GM18508 (cell line): Measurements from ENCODE around the gene FAXDC2.
"Not testable (repeated sequence)": the region's sequence is repeated elsewhere in the genome, so short reads cannot be mapped to it uniquely, and the experiment has no call there.

Source experiments
- ATAC-seq: cut with Tn5 transposase; IDR thresholded peaks from one replicate; pipeline ENCODE4 v1.9.1; 2021; ENCODE audit warnings: moderate number of reproducible peaks; ENCODE audit not compliant: insufficient read depth, unreplicated experiment

The FAXDC2 gene

DNA sequence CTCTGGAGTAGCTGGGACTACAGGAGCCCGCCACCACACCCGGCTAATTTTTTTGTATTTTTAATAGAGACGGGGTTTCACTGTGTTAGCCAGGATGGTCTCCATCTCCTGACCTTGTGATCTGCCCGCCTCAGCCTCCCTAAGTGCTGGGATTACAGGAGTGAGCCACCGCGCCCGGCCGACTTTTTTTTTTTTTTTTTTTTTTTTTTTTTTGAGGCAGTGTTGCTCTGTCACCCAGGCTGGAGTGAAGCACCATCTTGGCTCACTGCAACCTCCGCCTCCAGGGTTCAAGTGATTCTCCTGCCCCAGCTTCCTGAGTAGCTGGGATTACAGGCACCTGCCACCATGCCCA lies 14.7 kb downstream of the FAXDC2 start:
- not testable (repeated sequence) for ATAC-seq

DNA sequence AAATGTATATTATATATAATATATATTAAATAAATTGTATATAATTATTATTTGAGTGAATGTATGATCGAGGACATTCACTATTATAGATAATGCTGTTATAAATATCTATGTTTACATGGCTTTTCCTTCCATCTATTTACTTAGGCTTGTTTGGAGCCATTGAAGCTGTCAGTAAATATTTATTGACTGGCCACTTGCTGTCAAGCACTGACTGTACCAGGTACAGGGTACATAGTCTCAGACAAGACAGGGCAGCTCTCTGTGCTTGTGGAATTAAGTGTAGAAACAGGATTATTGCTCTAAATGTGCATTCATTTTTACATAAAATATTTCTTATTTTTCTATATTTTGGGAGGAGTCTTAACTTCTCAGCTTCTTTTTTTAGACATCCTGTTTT lies 16.4 kb downstream of the FAXDC2 start:
- ATAC-seq, result no peak

DNA sequence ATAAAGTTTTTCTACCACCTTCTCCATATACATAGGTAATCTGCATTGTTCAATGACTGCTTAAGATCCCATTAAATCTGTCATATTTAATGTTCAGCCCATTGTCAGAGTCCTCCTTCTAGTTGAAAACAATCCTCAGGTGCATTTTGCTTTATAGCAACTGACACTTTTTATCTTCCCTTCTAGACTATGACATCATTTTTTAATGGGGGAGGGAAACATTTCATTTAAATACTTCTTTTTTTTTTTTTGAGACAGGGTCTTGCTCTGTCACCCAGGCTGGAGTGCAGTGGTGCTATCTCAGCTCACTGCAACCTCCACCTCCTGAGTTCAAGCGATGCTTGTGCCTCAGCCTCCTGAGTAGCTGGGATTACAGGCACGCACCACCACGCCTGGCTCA lies 17.6 kb downstream of the FAXDC2 start:
- ATAC-seq, result not testable (repeated sequence)

DNA sequence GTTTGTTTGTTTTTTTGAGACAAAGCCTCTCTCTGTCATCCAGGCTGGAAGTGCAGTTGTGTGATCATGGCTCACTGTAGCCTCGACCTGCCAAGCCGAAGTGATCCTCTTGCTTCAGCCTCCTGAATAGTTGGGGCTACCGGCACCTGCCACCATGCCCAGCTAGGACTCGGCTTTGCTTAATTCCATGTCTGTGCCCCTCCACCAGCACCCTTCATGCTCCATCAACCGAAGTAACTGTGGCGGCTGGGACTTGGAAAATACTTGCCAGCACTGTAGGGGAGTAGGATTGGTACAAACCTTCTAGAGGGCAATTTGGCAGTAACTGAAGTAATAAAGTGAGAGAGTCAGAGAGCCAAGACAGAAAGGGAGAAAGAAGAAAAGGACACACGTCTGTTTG lies 19.0 kb downstream of the FAXDC2 start:
- ATAC-seq, result no peak

DNA sequence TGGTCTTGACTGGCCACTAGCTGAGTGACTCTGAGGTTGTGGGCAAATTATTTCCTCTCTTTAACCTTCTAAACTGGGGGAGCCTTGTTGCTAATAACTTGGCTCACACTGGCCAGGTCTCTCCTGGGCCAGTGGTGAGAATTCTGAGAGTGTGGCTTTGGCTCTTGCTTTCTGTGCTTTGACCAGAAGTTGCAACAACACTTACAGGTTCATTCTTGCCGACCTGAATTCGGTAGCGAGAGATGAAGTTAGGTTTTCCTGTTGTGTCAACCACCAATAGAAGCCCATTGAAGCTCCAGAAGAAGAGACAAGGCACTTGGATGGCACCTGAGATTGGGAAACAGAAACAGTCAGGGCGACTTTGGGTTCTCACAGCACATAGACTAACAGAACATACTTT lies 19.8 kb downstream of the FAXDC2 start:
- no peak for ATAC-seq

DNA sequence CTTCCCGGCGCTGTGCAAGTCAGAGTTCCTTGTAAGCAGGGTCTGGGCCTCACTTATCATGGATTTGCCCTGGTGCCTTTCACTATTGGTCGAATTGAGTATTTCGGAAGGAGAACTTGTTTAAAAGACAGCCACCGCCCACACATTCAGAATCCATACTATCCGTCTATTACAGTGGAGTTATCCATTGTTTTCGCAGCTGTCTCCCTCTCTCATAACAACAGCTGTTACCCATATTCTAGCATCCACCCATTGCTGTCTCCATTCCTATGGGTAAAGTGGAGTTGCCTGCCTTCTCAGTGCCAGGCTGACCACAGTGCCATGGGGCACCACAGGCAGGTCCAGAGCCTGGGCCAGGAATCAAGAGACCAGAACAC lies 20.2 kb downstream of the FAXDC2 start:
- ATAC-seq, result no peak

DNA sequence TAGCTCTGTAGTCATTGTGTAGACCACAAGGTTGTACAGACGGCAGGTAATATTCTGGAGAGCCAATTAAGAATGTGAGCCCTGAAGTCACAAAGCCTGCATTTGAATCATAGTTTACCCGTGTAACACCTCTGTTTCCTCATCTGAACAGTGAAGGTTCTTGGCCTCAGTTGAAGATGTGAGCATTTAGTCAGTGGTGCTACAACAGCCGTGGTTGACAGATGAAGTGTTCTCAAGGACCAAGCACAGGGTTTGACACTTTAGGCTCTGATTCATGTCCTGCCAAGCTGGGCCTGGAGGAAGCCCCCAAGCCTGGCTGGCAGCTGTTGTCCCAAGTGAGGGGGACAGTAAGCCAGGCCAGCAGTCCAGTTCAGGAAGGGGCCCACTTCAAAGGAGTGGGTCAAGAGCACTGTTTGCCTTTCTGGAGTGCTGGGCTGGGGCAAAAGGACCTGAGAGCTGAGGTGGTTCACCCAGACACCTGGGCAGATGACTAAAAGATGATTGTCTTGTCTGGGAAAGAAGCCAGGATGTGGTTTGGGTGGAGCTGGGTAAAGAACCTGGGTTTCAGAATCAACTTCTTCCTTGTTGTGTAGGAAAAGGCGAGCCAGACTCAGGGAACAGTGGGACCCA lies 20.7 kb downstream of the FAXDC2 start:
- no peak for ATAC-seq

DNA sequence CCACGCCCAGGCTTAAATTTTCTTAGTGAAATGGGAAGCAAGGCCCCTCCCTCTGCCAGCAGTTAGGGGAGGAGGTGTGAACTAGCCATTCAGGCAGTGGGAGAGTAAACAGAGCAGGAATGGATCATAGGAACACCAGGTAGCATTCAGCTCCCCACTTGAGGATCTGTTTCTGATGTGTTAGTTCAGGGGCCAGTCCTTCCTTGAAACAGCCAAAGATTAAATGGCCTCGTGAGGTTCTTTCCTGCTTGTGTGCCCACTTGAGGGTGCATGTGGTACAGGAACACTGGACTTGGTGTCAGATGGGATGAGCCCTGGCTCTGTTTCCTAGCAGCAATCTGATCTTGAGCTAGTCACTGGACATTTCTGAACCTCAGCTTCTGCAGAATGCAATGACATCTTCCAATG lies 21.2 kb downstream of the FAXDC2 start:
- no peak for ATAC-seq

DNA sequence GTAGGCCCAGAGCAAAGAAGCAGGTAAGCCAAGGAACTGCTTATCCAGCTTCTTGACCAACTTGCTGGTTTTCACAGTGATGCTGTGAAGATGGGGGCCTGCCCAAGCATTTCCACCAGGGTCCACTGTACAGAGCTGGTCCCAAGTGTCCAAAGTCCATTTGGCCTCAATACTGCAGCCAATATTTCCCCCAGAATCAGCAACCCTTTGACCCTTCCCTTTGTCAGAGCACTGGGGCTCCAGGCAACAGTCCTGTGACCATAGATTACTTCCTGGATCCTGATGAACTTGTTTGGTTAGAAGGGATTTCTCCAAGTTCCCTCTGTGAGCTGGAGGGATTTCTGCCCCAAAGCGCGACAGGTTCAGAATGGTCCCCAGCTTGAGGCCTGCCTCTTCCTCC lies 26.3 kb downstream of the FAXDC2 start:
- no peak for ATAC-seq

DNA sequence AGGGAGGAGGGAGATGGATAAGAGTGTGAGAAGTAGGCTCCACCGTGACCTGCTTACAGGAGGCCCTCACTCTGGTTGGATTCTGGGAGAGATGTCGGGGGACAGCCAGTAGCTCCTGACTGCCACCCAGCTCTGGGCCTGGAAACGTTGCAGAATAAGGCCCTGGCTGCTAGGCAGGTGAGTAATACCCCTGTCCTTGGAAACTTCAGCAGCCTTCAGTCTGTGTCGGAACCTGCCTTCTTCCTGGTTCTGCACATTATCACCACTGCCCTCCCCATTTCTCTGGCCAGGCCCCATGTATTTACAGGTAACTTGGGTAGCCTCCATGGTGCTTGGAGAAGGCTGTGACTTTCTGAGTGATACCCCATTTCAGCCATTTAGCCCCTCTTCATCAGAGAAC lies 26.8 kb downstream of the FAXDC2 start:
- ATAC-seq, result no peak

DNA sequence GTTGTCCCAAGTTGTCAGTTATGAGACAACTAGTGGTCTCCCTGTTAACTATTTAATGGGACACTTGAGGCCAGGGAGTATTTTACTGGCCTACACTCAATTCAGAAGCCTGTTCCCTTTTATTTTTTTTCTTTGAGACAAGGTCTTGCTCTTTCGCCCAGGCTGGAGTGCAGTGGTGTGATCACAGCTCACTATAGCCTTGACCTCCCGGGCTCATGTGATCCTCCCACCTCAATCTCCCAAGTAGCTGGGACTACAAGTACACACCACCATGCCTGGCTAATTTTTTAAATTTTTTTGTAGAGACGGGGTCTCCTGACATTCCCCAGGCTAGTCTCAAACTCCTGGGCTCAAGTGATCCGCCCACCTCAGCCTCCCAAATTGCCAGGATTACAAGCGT lies 27.5 kb downstream of the FAXDC2 start:
- not testable (repeated sequence) for ATAC-seq

DNA sequence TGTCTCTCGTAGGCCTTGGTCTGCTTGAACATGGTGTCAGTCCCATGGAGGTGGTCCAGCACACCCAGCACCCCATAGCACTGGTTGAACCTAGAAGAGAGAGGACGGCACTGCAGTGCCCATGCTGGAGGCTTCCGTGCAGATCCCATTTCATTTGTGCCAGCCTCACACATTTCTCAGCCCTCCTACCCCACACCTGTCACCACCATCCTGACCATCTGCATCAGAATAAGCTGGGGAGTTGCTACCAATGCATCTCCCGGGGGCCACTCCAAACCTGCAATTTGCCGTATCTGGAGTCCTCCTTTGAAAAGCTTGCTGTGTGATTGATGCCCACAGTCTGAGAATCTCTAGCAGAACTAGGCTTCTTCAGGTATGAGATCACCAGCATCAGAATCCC lies 30.0 kb downstream of the FAXDC2 start:
- no peak for ATAC-seq

DNA sequence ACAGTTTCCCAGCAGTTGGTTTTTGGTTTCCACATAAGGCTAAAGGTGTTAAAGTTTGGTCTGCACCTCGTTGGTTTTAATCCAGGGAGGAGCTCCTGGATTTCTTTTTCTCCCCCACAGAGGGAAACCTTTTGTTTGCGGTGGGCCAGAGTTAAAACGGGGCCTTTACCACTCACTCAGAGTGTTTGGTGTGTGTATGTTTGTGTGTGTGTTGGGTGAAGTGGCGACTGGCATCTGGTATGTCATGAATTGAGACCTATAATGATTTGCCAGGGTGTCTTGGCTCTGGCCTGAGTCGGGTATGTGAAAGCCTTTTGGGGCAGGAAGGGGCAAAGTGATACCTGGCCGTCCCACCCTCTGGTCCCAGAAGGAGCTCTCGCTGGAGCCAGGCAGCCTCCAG lies 30.9 kb downstream of the FAXDC2 start:
- ATAC-seq, result no peak

DNA sequence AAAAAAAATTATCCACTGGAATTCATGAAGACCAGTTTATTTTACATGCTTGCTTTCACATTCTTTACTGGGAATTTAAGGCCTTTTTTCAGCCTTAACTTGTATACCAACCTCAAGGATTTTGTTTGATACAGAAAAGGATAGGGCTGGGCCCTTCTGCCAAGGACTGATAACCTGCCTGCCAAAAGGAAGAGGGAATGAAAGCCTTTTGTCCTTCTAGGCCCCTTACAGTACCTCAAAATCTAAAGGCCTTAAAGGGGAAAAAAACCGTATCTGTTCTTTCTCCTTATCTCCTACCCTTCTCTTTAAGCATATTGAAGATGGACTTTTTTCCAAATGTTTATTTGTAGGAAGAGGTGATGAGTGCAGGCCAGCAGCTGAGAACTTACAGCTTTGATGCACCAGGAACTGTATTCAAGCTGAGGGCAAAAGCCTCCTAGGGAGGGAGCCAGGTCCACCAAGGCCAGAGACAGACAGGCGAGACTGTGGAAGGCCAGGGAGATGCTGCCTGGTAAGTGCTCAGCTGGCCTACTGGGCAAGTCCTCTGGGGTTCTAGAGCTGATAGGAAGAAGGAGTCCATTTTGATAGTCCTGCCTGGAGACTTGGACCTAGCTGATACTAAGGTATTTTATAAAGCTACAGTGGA lies 31.8 kb downstream of the FAXDC2 start:
- ATAC-seq, result no peak

DNA sequence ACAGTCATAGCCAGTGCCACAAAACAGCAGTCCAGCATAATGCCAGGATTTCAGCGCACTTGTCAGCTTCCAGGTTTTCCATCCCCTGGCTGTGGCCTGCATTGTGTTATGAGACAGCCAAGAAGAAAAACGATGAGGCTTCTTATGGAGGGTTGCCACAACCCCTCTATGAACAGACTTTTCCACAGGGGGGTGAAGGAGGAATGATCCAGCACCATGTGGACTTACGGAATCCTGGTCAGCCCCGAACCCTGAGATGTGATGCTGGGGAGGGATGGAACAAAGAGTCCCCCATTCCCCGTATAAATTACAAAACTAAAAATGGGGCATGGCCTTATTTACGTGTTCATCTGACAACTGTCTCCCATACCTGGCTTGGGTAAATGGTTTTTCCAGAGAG lies 32.6 kb downstream of the FAXDC2 start:
- no peak for ATAC-seq

DNA sequence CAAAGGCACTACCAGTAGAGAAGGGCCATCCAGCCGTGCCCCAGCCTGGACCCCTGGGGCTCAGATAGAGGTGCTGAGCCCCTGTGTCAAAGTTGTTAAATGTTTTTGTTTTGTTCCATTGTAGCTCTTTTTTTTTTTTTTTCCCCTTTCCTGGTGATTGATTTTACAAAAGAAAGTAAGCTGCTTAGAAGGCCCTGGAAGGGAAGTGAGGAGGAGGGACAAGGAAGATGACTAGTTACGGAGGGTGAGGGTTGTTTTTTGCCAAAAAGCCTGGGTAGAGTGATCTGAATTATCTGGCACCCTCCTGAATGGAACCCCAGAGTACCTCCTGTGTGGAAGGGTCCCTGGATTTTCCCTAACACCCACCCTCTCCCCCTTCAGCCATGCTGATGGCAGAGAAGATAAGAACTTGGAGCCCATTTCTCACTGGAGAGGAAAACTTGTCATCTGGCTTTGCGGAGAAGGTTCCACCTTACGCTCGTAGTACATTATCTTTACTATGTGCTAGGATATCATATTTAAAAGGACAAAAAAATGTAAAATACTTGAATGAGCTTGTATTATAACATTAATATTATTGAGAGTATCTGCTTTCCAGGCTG lies 33.4 kb downstream of the FAXDC2 start:
- ATAC-seq, result no peak

DNA sequence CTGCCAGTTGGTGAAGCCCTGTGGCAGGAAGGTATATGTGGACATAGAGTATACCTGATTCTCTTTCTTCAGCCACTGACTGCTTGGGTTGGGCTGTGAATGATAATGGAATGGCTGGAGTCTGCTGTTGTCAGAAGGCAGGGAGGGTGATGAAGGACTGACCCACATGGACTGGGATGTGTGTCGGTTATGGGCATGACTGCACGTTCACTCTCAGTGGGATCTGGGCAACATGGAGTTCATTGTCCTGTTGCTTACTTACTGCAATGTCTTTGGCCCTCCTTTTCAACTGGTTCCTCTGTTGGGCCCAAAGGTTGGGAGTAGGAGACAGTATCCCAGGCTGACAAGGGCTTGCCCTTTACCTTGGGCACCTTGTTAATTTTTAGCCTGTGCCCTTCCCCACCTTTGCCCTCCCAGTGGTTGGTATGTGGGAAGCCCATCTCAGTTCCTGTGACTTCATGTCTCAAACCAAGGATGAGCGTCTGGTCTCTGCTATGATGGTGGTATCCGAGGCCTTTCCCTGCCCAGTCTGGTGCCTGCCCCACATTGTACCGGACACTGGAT lies 34.6 kb downstream of the FAXDC2 start:
- no peak for ATAC-seq

DNA sequence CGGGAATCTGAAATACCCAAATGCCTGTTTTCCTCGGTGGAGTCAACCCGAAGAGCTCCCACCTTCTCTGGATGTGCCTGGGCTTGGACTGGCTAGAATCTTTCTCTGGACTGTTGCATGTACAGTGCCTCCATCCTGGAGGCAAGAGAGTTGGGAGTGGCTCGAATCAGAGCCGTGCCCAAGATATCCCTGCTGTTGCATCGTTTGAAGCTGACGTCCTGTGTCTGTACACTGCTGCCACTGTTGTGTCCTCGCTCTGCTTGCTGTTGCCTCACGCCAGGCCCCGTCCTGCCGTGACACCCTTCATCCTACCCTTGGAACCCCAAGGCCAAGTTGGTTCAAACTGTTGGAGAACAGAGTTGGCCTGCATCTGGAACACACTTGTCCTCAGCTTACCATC lies 35.4 kb downstream of the FAXDC2 start:
- ATAC-seq, result no peak

DNA sequence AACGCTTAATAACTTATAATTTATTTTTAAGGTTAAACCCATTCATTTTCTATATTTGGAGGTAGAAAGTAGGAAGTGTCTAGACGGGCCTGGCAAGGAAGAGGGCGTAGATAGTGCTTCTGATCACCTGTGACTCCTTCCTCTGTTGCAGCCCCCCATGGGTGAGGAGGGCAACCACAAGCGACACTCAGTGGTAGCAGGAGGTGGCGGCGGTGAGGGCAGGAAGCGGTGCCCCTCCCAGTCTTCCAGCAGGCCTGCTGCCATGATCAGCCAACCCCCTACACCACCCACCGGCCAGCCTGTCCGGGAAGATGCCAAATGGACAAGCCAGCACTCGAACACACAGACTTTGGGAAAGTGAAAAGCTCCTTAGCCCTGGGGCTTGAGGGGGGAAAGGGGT lies 36.7 kb downstream of the FAXDC2 start:
- no peak for ATAC-seq

DNA sequence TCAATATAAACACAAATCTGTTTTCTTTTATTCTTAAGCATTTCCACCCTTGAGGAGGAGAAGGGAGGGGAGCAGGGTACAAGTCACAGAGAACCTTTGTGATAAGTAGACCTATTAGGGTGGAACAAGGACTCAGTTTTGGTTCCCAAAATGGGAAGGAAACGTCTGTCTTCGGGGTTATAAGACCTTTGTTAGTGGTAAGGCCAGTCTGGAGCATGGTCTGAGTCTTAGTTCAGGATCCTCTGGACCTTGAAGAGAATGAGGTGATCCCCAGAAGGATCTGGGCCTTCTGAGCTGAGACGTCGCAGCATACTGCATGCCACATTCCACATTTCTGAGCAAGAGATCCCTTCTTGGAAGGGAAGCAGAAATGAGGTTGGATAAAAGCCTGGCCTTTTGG lies 37.2 kb downstream of the FAXDC2 start:
- ATAC-seq, result no peak

DNA sequence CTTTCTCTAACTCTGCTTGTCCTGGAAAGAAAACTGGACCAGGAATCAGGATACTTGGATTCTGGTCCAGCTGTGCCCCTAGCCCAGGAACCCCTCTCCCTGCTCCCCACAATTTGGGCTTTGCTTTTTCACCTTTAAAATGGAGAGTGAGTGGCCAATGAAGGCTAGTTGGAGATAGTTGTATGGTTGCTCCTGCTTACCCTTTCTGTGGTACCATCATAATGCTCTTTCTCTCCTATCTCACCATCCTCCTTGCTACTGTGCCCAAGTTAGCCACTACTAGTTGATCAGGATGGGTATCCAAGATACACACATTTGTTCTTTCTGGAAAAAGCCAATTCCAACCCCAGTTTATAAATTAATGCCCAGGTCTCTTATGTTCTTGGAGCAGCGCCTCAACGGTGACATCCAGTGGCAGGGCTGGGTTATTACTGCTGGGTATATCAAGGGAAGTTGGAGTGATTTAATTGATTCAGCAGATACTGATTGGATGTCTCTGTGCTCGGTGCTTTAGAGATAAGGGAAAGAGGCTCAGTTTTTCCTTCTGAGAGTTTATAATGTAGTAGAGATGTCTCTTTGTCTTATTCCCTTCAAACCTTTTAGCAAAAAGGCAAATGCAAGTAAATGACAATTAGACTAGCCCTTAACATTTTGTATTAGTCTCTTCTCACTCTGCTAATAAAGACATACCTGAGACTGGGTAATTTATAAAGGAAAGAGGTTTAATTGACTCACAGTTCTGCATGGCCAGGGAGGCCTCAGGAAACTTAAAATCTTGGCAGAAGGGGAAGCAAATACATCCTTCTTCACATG lies 38.5 kb downstream of the FAXDC2 start:
- ATAC-seq, result peak; percentile 56
